Activated effector memory CD4-positive, alpha-beta T cell treated with anti-CD3 and anti-CD28 coated beads, Interleukin-2, amount 50 U/mL, for 16 hours (primary cell): ENCODE measurements around the gene CYP4F12.
"Not testable (repeated sequence)": the region's sequence is repeated elsewhere in the genome, so short reads cannot be mapped to it uniquely, and the experiment has no call there.

Source experiments
- DNase-seq: peaks from one replicate; pipeline ENCODE4 v3.0.0-alpha.2; 2020

CYP4F12 gene

GRCh38 chr19:15650123-15650522, 22.8 kb upstream of the CYP4F12 start:
- not testable (repeated sequence) for DNase-seq

- DNase-seq, result no peak
These were observed 21.1 kb upstream of the CYP4F12 start for GRCh38 chr19:15651791-15652190.

- no peak for DNase-seq
These were observed 20.2 kb upstream of the CYP4F12 start for GRCh38 chr19:15652559-15653278.

- no peak for DNase-seq
These were observed 16.4 kb upstream of the CYP4F12 start for GRCh38 chr19:15656467-15656866.

- DNase-seq, result no peak
These were observed 9.6 kb upstream of the CYP4F12 start for GRCh38 chr19:15663247-15663646.

- DNase-seq, result no peak
These were observed 6.7 kb upstream of the CYP4F12 start for GRCh38 chr19:15666186-15666585.

GRCh38 chr19:15666883-15667282, 6.0 kb upstream of the CYP4F12 start:
- no peak for DNase-seq

- DNase-seq, result no peak
These were observed 3.4 kb upstream of the CYP4F12 start for GRCh38 chr19:15669440-15669839.

GRCh38 chr19:15669891-15670290, 3.0 kb upstream of the CYP4F12 start:
- no peak for DNase-seq

GRCh38 chr19:15671237-15671821, 1.6 kb upstream of the CYP4F12 start:
- no peak for DNase-seq

GRCh38 chr19:15671891-15672579, 852 bp upstream of the CYP4F12 start:
- no peak for DNase-seq

- DNase-seq, result no peak
These were observed 328 bp downstream of the CYP4F12 start for GRCh38 chr19:15673176-15673654.

GRCh38 chr19:15675560-15675959, 2.7 kb downstream of the CYP4F12 start:
- no peak for DNase-seq

GRCh38 chr19:15679089-15679488, 6.2 kb downstream of the CYP4F12 start:
- DNase-seq, result no peak

GRCh38 chr19:15679865-15680264, 7.0 kb downstream of the CYP4F12 start:
- not testable (repeated sequence) for DNase-seq

- no peak for DNase-seq
These were observed 7.8 kb downstream of the CYP4F12 start for GRCh38 chr19:15680478-15681322.

GRCh38 chr19:15683411-15683810, 10.5 kb downstream of the CYP4F12 start:
- DNase-seq, result no peak

- no peak for DNase-seq
These were observed 11.9 kb downstream of the CYP4F12 start for GRCh38 chr19:15684828-15685227.

- no peak for DNase-seq
These were observed 23.8 kb downstream of the CYP4F12 start for GRCh38 chr19:15696654-15697194.

- no peak for DNase-seq
These were observed 29.1 kb downstream of the CYP4F12 start for GRCh38 chr19:15701757-15702533.

- DNase-seq, result peak; percentile 66
These were observed 29.6 kb downstream of the CYP4F12 start for GRCh38 chr19:15702534-15702930.

GRCh38 chr19:15714638-15715037, 41.8 kb downstream of the CYP4F12 start:
- DNase-seq, result no peak
